ENCODE data around the gene MEGF6. TPM values are rescaled to one million over a fixed set of nuclear protein-coding genes. Genes with fewer than 3 reads are reported as not detected.

The MEGF6 gene
- total and polyA plus RNA-seq, 2 of the 8 experiments (the other 6 are each of a cell fraction or from before 2014, with no cell fraction given), result 4.1 to 14.8 TPM

DNA sequence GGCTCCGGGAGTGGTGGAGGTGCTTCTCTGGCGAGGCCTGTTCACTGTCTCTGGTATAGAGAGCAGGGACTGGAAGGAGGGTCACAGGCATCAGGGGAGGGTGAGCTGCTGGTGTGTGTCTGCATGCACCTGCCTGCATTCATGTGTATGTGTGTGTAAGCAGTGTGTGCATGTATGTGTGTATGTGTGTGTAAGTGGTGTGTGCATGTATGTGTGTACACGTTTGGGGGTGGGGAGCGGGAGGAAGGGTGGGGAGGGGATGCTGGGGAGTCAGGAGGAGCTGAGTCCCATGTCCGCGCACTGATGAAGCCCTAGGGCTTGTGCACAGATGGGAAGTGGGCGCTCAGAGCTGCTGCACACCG, 107.8 kb downstream of the MEGF6 start:
- H3K14ac ChIP-seq (ENCODE audit: insufficient read length), result no peak overlapping the region
- no peak overlapping the region for H2BK20ac ChIP-seq (ENCODE audit: low read length)
- H3K9ac ChIP-seq (replicated peaks in 1 of 4; ENCODE audit: extremely low read depth in 1 of 4, low read depth in 3 of 4, low read length in 3 of 4), result no peak overlapping the region
- no peak overlapping the region for H3K4me3 ChIP-seq (ENCODE audit: extremely low read depth in 1 of 4, insufficient read depth in 2 of 4, low read depth in 3 of 4, low read length in 4 of 4)
- H3K23me2 ChIP-seq (ENCODE audit: low read depth, low read length), result no peaks in the 10 kb centered on the region
- no peaks in the 10 kb centered on the region; a peak in 2 of 8 replicates for H3K36me3 ChIP-seq (ENCODE audit: control insufficient read depth in 2 of 4, insufficient read depth in 4 of 4, low read length in 3 of 4)
- 98% methylated on average over 8 of the region's 8 CpGs; no CpG with 5 or more reads in 1 of the 2 experiments for WGBS, 2 experiments (ENCODE audit: extremely low coverage in 1 of 2, insufficient coverage in 1 of 2, insufficient read length in 1 of 2, insufficient replicate concordance in 2 of 2, low coverage in 1 of 2, low lambda C conversion rate in 2 of 2, missing lambda C conversion rate in 1 of 2)
- no peak overlapping the region for H3K27ac ChIP-seq (ENCODE audit: low read depth, low read length)
- no peak overlapping the region for H2BK15ac ChIP-seq (ENCODE audit: low read length)
- no peaks in the 10 kb centered on the region for H3K79me2 ChIP-seq (ENCODE audit: control insufficient read depth in 1 of 2, insufficient read depth in 2 of 2, low read length in 2 of 2)
- H4K20me1 ChIP-seq (replicated peaks in 1 of 2; ENCODE audit: control insufficient read depth in 1 of 2, insufficient read depth in 2 of 2, low read length in 2 of 2), result peaks cover 0 to 23% of the 10 kb centered on the region in 2 experiments
- H3K4me1 ChIP-seq (replicated peaks in 1 of 4; ENCODE audit: control insufficient read depth in 3 of 4, insufficient read depth in 4 of 4, low read length in 3 of 4), result no peaks in the 10 kb centered on the region
- no peak overlapping the region for H4K8ac ChIP-seq (ENCODE audit: extremely low read depth, insufficient read depth, low read length)
- no peak overlapping the region for H2BK120ac ChIP-seq (replicated peaks; ENCODE audit: low read depth, low read length)
- H3K4ac ChIP-seq (replicated peaks; ENCODE audit: insufficient read length, low read depth, low read length), result no peak overlapping the region
- H3K27me3 ChIP-seq (replicated peaks in 1 of 4; ENCODE audit: control insufficient read depth in 3 of 4, extremely low read depth in 1 of 4, insufficient read depth in 3 of 4, low read length in 3 of 4), result no peaks in the 10 kb centered on the region
- no peak overlapping the region for H2BK12ac ChIP-seq (ENCODE audit: low read depth, low read length)
- no peak overlapping the region for H3K23ac ChIP-seq (ENCODE audit: insufficient read length)
- no peak overlapping the region for H2AK5ac ChIP-seq (ENCODE audit: low read depth, low read length)
- H3K79me1 ChIP-seq (ENCODE audit: low read depth, low read length), result no peaks in the 10 kb centered on the region; the same call in 1 of the 2 replicates
- no peak overlapping the region for H3K18ac ChIP-seq (ENCODE audit: extremely low read depth, low read length)
- H3K56ac ChIP-seq (replicated peaks; ENCODE audit: insufficient read length, low read depth, low read length), result no peak overlapping the region
- no peak overlapping the region for H4K91ac ChIP-seq (replicated peaks; ENCODE audit: insufficient read length, low read length)
- DNase-seq (ENCODE audit: low read depth in 1 of 2, low spot score in 2 of 2) (no peak), FAIRE-seq (no peak)
- H2AFZ ChIP-seq (ENCODE audit: low read length), result no peak overlapping the region
- H3K4me2 ChIP-seq (ENCODE audit: insufficient read depth in 1 of 2, low read depth in 2 of 2, low read length in 2 of 2), result no peak overlapping the region
- H2BK5ac ChIP-seq (ENCODE audit: low read depth, low read length), result no peak overlapping the region
- CTCF ChIA-PET (ENCODE audit: partially characterized antibody), result interaction anchor here (0.5 to 2.8 kb wide), 8 partner anchors 11 to 115 kb away, joined by 3 to 12 read pairs (median 4); no protein-coding TSS in a partner anchor
- no peaks in the 10 kb centered on the region for H3K9me3 ChIP-seq (ENCODE audit: insufficient read depth in 2 of 2, low read depth in 1 of 2, low read length in 1 of 2)
- POLR2A ChIA-PET (ENCODE audit: partially characterized antibody), result no interaction called here
- H4K5ac ChIP-seq (ENCODE audit: insufficient read length, low read depth, low read length), result no peak overlapping the region
- TF ChIP-seq NANOG (IDR thresholded peaks at IDR 0.05; ENCODE audit: insufficient read depth, low read depth, low read length, poor library complexity, severe bottlenecking) (no peak), PHF8 (conservative IDR thresholded peaks at IDR 0.05; ENCODE audit: low read depth, low read length) (no peak), RBBP5 (IDR thresholded peaks at IDR 0.05; ENCODE audit: borderline replicate concordance, low read depth, low read length) (no peak), CBX5 (IDR thresholded peaks at IDR 0.05; ENCODE audit: low read depth, low read length) (no peak), POU5F1 (IDR thresholded peaks at IDR 0.05; ENCODE audit: low read depth, low read length) (no peak), EGR1 (IDR thresholded peaks at IDR 0.05; ENCODE audit: borderline replicate concordance, low read depth, low read length) (no peak), NRF1 (IDR thresholded peaks at IDR 0.05; ENCODE audit: low read depth, low read length) (no peak), RXRA (IDR thresholded peaks at IDR 0.05; ENCODE audit: insufficient read depth, low read depth, low read length) (no peak), TAF1 (IDR thresholded peaks at IDR 0.05; ENCODE audit: low read depth, low read length) (no peak)
- TF ChIP-seq, protein P1, sequence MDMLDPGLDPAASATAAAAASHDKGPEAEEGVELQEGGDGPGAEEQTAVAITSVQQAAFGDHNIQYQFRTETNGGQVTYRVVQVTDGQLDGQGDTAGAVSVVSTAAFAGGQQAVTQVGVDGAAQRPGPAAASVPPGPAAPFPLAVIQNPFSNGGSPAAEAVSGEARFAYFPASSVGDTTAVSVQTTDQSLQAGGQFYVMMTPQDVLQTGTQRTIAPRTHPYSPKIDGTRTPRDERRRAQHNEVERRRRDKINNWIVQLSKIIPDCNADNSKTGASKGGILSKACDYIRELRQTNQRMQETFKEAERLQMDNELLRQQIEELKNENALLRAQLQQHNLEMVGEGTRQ (IDR thresholded peaks at IDR 0.05; ENCODE audit: low read length), result no peak
- TF ChIP-seq, protein P2, sequence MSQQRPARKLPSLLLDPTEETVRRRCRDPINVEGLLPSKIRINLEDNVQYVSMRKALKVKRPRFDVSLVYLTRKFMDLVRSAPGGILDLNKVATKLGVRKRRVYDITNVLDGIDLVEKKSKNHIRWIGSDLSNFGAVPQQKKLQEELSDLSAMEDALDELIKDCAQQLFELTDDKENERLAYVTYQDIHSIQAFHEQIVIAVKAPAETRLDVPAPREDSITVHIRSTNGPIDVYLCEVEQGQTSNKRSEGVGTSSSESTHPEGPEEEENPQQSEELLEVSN (IDR thresholded peaks at IDR 0.05), result no peak
- TF ChIP-seq, protein P3, sequence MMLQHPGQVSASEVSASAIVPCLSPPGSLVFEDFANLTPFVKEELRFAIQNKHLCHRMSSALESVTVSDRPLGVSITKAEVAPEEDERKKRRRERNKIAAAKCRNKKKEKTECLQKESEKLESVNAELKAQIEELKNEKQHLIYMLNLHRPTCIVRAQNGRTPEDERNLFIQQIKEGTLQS (IDR thresholded peaks at IDR 0.05; ENCODE audit: insufficient read depth, low read depth, low read length), result no peak

Data from H1 (cell line).